Neural cell (in vitro differentiated cells): ENCODE data around the gene APBB1IP.

Experiments
- EP300 ChIP-seq: fragments of 450-650 bp; conservative IDR thresholded peaks from 2 replicates; pipeline ENCODE4 v1.6.1; 2014; ENCODE audit warnings: antibody characterized with exemption, mild to moderate bottlenecking, moderate library complexity; ENCODE audit not compliant: poor library complexity, severe bottlenecking
- POLR2AphosphoS5 ChIP-seq: IDR thresholded peaks from 2 replicates; pipeline ENCODE4 v1.6.1; 2012
- TAF1 ChIP-seq: IDR thresholded peaks from 2 replicates; pipeline ENCODE4 v1.6.1; 2012; ENCODE audit warnings: low read depth
- TF ChIP-seq, protein P1 (sequence below): fragments of 450-650 bp; IDR thresholded peaks from 2 replicates; pipeline ENCODE4 v1.5.1; 2014; ENCODE audit warnings: antibody characterized with exemption, mild to moderate bottlenecking, moderate library complexity; ENCODE audit not compliant: poor library complexity, severe bottlenecking

DNA sequence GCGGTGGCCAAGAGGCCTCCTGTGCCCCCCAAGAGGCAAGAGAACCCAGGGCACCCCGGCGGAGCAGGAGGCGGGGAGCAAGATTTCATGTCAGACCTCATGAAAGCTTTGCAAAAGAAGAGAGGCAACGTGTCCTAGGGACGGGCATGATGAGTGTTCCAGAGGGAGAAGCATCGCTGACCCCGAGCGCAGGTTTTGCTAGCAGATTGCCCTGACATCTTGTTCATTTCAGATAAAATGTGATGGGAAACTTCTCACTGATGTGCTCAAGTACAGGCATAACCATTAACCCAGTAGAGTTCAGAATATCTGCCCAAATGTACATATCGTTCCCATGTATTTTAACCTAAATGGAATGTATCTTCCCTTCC is 129.2 kb downstream of the APBB1IP start:
- TF ChIP-seq POLR2AphosphoS5 (no peak), EP300 (no peak), TAF1 (no peak)
- TF ChIP-seq, protein P1, sequence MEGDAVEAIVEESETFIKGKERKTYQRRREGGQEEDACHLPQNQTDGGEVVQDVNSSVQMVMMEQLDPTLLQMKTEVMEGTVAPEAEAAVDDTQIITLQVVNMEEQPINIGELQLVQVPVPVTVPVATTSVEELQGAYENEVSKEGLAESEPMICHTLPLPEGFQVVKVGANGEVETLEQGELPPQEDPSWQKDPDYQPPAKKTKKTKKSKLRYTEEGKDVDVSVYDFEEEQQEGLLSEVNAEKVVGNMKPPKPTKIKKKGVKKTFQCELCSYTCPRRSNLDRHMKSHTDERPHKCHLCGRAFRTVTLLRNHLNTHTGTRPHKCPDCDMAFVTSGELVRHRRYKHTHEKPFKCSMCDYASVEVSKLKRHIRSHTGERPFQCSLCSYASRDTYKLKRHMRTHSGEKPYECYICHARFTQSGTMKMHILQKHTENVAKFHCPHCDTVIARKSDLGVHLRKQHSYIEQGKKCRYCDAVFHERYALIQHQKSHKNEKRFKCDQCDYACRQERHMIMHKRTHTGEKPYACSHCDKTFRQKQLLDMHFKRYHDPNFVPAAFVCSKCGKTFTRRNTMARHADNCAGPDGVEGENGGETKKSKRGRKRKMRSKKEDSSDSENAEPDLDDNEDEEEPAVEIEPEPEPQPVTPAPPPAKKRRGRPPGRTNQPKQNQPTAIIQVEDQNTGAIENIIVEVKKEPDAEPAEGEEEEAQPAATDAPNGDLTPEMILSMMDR: no peak
